ENCODE data around the gene SLCO4A1. TPM values are rescaled to one million over a fixed set of nuclear protein-coding genes. Genes with fewer than 3 reads are reported as not detected.

Gene SLCO4A1
- total and polyA plus RNA-seq, 2 donors (not counting 1 experiment from before 2014, with no cell fraction given) = 2.1 to 79.5 TPM

- H4K20me1 ChIP-seq (ENCODE audit: control insufficient read depth, insufficient read depth, low read length, poor library complexity, severe bottlenecking) = no peaks in the 10 kb centered on the region
- H3K36me3 ChIP-seq (replicated peaks in 1 of 2; ENCODE audit: control extremely low read depth in 1 of 2, control insufficient read depth in 1 of 2, extremely low read depth in 1 of 2, insufficient read depth in 2 of 2, low read length in 1 of 2) = no peaks in the 10 kb centered on the region
- H3K4me1 Mint-ChIP-seq = peaks cover 55% of the 10 kb centered on the region
- TF ChIP-seq EZH2 (IDR thresholded peaks at IDR 0.05; ENCODE audit: borderline replicate concordance, insufficient read depth, low read depth, low read length, poor library complexity, severe bottlenecking) (no peak), CTCF (IDR thresholded peaks at IDR 0.05) (no peak)
- peak overlapping the region; percentile 81 for H3K27ac Mint-ChIP-seq
- peak overlapping the region; percentile 34 for H2AFZ ChIP-seq (ENCODE audit: insufficient read depth, low read depth, low read length, poor library complexity, severe bottlenecking)
- WGBS (ENCODE audit: insufficient coverage) = 13% methylated on average over 31 of the region's 31 CpGs
- no peaks in the 10 kb centered on the region for H3K27me3 ChIP-seq (replicated peaks in 1 of 4; ENCODE audit: control extremely low read depth in 1 of 4, control insufficient read depth in 3 of 4, insufficient read depth in 4 of 4, low read length in 3 of 4)
- peak overlapping the region; percentile 66 for H3K4me2 ChIP-seq (replicated peaks; ENCODE audit: low read depth, low read length, poor library complexity, severe bottlenecking)
- peaks cover 0 to 8% (median 0%) of the 10 kb centered on the region in 3 donors for H3K9me3 ChIP-seq (ENCODE audit: control extremely low read depth in 1 of 3, control insufficient read depth in 2 of 3, insufficient read depth in 1 of 3, low read length in 2 of 3)
- no peaks in the 10 kb centered on the region for H3K79me2 ChIP-seq (ENCODE audit: control insufficient read depth, insufficient read depth, low read length)
- peaks cover 2% of the 10 kb centered on the region for H3K9me3 Mint-ChIP-seq (ENCODE audit: insufficient read depth)
- DNase-seq = peak; percentile 66
- intact Hi-C loops (cut with micrococcal nuclease) = loop anchor here (10.0 kb wide), 1 partner anchor 52 kb away; no protein-coding TSS in a partner anchor
- peak; percentile 61 for ATAC-seq (ENCODE audit: low read depth)
- H3K27ac ChIP-seq (ENCODE audit: low read length in 2 of 2) = peak overlapping the region in 1 of 2 donors; percentile 34
- peak overlapping the region; percentile 18 for H3K9ac ChIP-seq (ENCODE audit: low read length)
- H3K27me3 Mint-ChIP-seq = peaks cover 3% of the 10 kb centered on the region
- peak overlapping the region in 1 of 5 experiments; percentile 17 for H3K4me3 ChIP-seq (ENCODE audit: control extremely low read depth in 1 of 5, extremely low read depth in 1 of 5, insufficient read depth in 1 of 5, low read depth in 2 of 5, low read length in 4 of 5)
- ChIA-PET POLR2A (interaction anchor here (0.7 to 1.6 kb wide), 4 partner anchors 10 to 33 kb away, joined by 3 to 6 read pairs (median 4); no protein-coding TSS in a partner anchor), CTCF (interaction anchor here (1.2 to 3.2 kb wide), 4 partner anchors 10 to 202 kb away, joined by 3 to 22 read pairs (median 7); no protein-coding TSS in a partner anchor)
- peak overlapping the region; percentile 57 for H3K4me3 Mint-ChIP-seq
- H3K4me1 ChIP-seq (ENCODE audit: control insufficient read depth in 2 of 2, insufficient read depth in 2 of 2, low read length in 2 of 2) = peaks cover 58 to 64% of the 10 kb centered on the region in 2 donors
Observed at GRCh38 chr20:62606551-62607201, 35.6 kb upstream of the SLCO4A1 start.

Measured in B cell (primary cell).